GM12878 (cell line): ENCODE data around the gene HMCES. TPM values are rescaled to one million over a fixed set of nuclear protein-coding genes. Genes with fewer than 3 reads are reported as not detected.

Experiments
- BCL11A ChIP-seq: IDR thresholded peaks from 2 replicates; pipeline ENCODE4 v1.6.1; 2011; ENCODE audit warnings: low read depth, low read length
- BRCA1 ChIP-seq: IDR thresholded peaks from 2 replicates; pipeline ENCODE4 v1.6.1; 2011; ENCODE audit warnings: low read depth, low read length, improper control_type of control experiment
- CBFB ChIP-seq: IDR thresholded peaks from 2 replicates; pipeline ENCODE4 v1.6.1; 2016; ENCODE audit warnings: antibody characterized with exemption, low read depth
- CBX3 ChIP-seq: fragments of 200-600 bp; sonication (generic); IDR thresholded peaks from 2 replicates; pipeline ENCODE4 v1.6.1; 2016; ENCODE audit warnings: low read depth, borderline replicate concordance
- ETV6 ChIP-seq, 2 experiments: fragments of 450-650 bp in 1 of 2; IDR thresholded peaks in 1 of 2; conservative IDR thresholded peaks in 1 of 2; 2 replicates each; pipeline ENCODE4 v1.6.1; 2014; ENCODE audit warnings: antibody characterized with exemption in 1 of 2, borderline replicate concordance in 1 of 2, low read depth in 1 of 2, mild to moderate bottlenecking in 1 of 2, moderate library complexity in 1 of 2
- HDGF ChIP-seq: fragments of 450-650 bp; IDR thresholded peaks from 2 replicates; pipeline ENCODE4 v1.6.1; 2016; ENCODE audit warnings: antibody characterized with exemption
- MTA2 ChIP-seq: fragments of 450-650 bp; IDR thresholded peaks from 2 replicates; pipeline ENCODE4 v1.6.1; 2016; ENCODE audit warnings: low read depth, mild to moderate bottlenecking, moderate library complexity
- MXI1 ChIP-seq: fragments of 150-350 bp; IDR thresholded peaks from 2 replicates; pipeline ENCODE4 v1.6.1; 2011; ENCODE audit warnings: low read depth, mild to moderate bottlenecking, inconsistent platforms, low read length, improper control_type of control experiment
- PAX5 ChIP-seq: IDR thresholded peaks from 2 replicates; pipeline ENCODE4 v1.6.1; 2011; ENCODE audit warnings: low read depth, low read length, borderline replicate concordance
- PAX8 ChIP-seq: fragments of 450-650 bp; IDR thresholded peaks from 2 replicates; pipeline ENCODE4 v1.6.1; 2017; ENCODE audit warnings: mild to moderate bottlenecking, moderate library complexity
- PML ChIP-seq: IDR thresholded peaks from 2 replicates; pipeline ENCODE4 v1.6.1; 2012; ENCODE audit warnings: low read length, inconsistent platforms
- POLR2AphosphoS2 ChIP-seq: IDR thresholded peaks from 2 replicates; pipeline ENCODE4 v1.6.1; 2011; ENCODE audit warnings: low read depth, mild to moderate bottlenecking, low read length, improper control_type of control experiment, moderate library complexity
- RAD21 ChIP-seq: IDR thresholded peaks from 2 replicates; pipeline ENCODE4 v1.6.1; 2011; ENCODE audit warnings: mild to moderate bottlenecking, low read depth, low read length, moderate library complexity; ENCODE audit not compliant: insufficient read depth
- SMAD5 ChIP-seq: IDR thresholded peaks from 2 replicates; pipeline ENCODE4 v1.6.1; 2016; ENCODE audit warnings: antibody characterized with exemption, low read depth
- TAF1 ChIP-seq: IDR thresholded peaks from 2 replicates; pipeline ENCODE4 v1.6.1; 2011; ENCODE audit warnings: mild to moderate bottlenecking, low read depth, low read length, borderline replicate concordance
- WRNIP1 ChIP-seq: IDR thresholded peaks from 2 replicates; pipeline ENCODE4 v1.6.1; 2011; ENCODE audit warnings: low read depth, low read length, improper control_type of control experiment, borderline replicate concordance
- ZNF622 ChIP-seq: fragments of 450-650 bp; IDR thresholded peaks from 2 replicates; pipeline ENCODE4 v1.6.1; 2017; ENCODE audit warnings: mild to moderate bottlenecking, inconsistent platforms
- polyA plus RNA-seq, 11 experiments: library from polyadenylated mRNA; depleted of rRNA in 4 of 11; unstranded in 6 of 11; stranded (reverse) in 5 of 11; fragments of >200 nt; fragmentation: Nextera tagmentation in 4 of 11; fragmentation: Illumina TruSeq in 1 of 11; extraction: Ambion mirVana in 4 of 11; extraction: Trizol in 1 of 11; gene quantifications; 1 replicate in 1 of 11; 2 replicates in 10 of 11; pipeline versions ENCODE4 v1.2.1 to v1.2.3, GENCODE V29; 2011 to 2016; ENCODE audit warnings: inconsistent platforms in 2 of 11, missing spikeins in 2 of 11, low read depth in 1 of 11
- total RNA-seq, 4 experiments: library from RNA; depleted of rRNA in 3 of 4; stranded (reverse); fragments of >200 nt in 3 of 4; fragmentation: Illumina TruSeq in 1 of 4; extraction: Trizol in 1 of 4; gene quantifications; 2 replicates each; pipeline versions ENCODE4 v1.2.1 to v1.2.3, GENCODE V29; 2013 to 2021
- TF ChIP-seq, protein P1 (sequence below): fragments of 450-650 bp; IDR thresholded peaks from 2 replicates; pipeline ENCODE4 v1.6.1; 2016; ENCODE audit warnings: mild to moderate bottlenecking
- TF ChIP-seq, protein P2 (sequence below): fragments of 450-650 bp; formaldehyde crosslinking; IDR thresholded peaks from 2 replicates; pipeline ENCODE4 v1.4.0; 2020; ENCODE audit warnings: mild to moderate bottlenecking, moderate library complexity
- TF ChIP-seq, protein P3 (sequence below): fragments of 450-650 bp; IDR thresholded peaks from 2 replicates; pipeline ENCODE4 v1.6.1; 2017; ENCODE audit warnings: antibody characterized with exemption, mild to moderate bottlenecking, moderate library complexity
- TF ChIP-seq, protein P4 (sequence below): IDR thresholded peaks from 2 replicates; pipeline ENCODE4 v1.6.1; 2011; ENCODE audit warnings: mild to moderate bottlenecking, low read depth, low read length, moderate library complexity; ENCODE audit not compliant: insufficient replicate concordance
- TF ChIP-seq, protein P5 (sequence below): IDR thresholded peaks from 2 replicates; pipeline ENCODE4 v1.6.1; 2012; ENCODE audit warnings: low read depth, low read length, improper control_type of control experiment

The HMCES gene
- total and polyA plus RNA-seq, 10 of the 15 experiments (the other 5 are each of a cell fraction or from before 2014, with no cell fraction given): 12.4 to 49.8 (median 27.0) TPM

DNA sequence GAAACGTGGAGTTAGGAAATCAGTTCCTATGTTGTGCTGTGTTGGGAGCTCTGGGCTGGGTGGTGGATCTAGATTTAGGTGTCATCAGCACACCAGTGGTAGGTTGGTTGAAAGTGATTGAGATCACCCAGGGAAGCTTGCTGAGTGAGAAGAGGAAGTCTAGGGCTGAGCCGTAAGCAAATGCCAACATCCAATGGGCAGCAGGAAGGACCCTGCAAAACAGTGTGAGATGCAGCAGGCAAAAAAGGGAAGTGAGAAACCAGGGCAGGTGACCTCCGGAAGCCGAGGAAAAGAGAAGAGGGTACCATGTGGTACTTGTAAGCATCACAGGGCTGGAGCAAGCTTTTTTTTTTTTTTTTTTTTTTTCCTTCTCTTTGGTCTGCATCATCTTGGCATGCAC is 45.1 kb upstream of the HMCES start (continued):
- TF ChIP-seq, protein P1, sequence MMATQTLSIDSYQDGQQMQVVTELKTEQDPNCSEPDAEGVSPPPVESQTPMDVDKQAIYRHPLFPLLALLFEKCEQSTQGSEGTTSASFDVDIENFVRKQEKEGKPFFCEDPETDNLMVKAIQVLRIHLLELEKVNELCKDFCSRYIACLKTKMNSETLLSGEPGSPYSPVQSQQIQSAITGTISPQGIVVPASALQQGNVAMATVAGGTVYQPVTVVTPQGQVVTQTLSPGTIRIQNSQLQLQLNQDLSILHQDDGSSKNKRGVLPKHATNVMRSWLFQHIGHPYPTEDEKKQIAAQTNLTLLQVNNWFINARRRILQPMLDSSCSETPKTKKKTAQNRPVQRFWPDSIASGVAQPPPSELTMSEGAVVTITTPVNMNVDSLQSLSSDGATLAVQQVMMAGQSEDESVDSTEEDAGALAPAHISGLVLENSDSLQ: no peak; the same call in 1 of the 2 replicates
- TF ChIP-seq BCL11A (0 out of 2 replicates have a peak, but pooled peaks have one; percentile 29), BRCA1 (no peak), SMAD5 (no peak), RAD21 (no peak), HDGF (peak; percentile 51; the same call in 1 of the 2 replicates), CBFB (no peak), MTA2 (peak; percentile 55; the same call in 1 of the 2 replicates), POLR2AphosphoS2 (no peak), MXI1 (no peak), TAF1 (no peak), WRNIP1 (no peak), PML (no peak), CBX3 (no peak), ZNF622 (no peak), ETV6 (conservative IDR thresholded peaks at IDR 0.05 in 1 of 2, IDR thresholded peaks at IDR 0.05 in 1 of 2; ENCODE audit: borderline replicate concordance in 1 of 2, low read depth in 1 of 2) (peak in 1 of 2 experiments; percentile 74; a peak in 2 of 4 replicates), PAX5 (0 out of 2 replicates have a peak, but pooled peaks have one; percentile 31), PAX8 (no peak)
- TF ChIP-seq, protein P2, sequence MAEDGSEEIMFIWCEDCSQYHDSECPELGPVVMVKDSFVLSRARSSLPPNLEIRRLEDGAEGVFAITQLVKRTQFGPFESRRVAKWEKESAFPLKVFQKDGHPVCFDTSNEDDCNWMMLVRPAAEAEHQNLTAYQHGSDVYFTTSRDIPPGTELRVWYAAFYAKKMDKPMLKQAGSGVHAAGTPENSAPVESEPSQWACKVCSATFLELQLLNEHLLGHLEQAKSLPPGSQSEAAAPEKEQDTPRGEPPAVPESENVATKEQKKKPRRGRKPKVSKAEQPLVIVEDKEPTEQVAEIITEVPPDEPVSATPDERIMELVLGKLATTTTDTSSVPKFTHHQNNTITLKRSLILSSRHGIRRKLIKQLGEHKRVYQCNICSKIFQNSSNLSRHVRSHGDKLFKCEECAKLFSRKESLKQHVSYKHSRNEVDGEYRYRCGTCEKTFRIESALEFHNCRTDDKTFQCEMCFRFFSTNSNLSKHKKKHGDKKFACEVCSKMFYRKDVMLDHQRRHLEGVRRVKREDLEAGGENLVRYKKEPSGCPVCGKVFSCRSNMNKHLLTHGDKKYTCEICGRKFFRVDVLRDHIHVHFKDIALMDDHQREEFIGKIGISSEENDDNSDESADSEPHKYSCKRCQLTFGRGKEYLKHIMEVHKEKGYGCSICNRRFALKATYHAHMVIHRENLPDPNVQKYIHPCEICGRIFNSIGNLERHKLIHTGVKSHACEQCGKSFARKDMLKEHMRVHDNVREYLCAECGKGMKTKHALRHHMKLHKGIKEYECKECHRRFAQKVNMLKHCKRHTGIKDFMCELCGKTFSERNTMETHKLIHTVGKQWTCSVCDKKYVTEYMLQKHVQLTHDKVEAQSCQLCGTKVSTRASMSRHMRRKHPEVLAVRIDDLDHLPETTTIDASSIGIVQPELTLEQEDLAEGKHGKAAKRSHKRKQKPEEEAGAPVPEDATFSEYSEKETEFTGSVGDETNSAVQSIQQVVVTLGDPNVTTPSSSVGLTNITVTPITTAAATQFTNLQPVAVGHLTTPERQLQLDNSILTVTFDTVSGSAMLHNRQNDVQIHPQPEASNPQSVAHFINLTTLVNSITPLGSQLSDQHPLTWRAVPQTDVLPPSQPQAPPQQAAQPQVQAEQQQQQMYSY (CRISPR knock-in tag): no peak
- TF ChIP-seq, protein P3, sequence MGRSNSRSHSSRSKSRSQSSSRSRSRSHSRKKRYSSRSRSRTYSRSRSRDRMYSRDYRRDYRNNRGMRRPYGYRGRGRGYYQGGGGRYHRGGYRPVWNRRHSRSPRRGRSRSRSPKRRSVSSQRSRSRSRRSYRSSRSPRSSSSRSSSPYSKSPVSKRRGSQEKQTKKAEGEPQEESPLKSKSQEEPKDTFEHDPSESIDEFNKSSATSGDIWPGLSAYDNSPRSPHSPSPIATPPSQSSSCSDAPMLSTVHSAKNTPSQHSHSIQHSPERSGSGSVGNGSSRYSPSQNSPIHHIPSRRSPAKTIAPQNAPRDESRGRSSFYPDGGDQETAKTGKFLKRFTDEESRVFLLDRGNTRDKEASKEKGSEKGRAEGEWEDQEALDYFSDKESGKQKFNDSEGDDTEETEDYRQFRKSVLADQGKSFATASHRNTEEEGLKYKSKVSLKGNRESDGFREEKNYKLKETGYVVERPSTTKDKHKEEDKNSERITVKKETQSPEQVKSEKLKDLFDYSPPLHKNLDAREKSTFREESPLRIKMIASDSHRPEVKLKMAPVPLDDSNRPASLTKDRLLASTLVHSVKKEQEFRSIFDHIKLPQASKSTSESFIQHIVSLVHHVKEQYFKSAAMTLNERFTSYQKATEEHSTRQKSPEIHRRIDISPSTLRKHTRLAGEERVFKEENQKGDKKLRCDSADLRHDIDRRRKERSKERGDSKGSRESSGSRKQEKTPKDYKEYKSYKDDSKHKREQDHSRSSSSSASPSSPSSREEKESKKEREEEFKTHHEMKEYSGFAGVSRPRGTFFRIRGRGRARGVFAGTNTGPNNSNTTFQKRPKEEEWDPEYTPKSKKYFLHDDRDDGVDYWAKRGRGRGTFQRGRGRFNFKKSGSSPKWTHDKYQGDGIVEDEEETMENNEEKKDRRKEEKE: no peak
- TF ChIP-seq, protein P4, sequence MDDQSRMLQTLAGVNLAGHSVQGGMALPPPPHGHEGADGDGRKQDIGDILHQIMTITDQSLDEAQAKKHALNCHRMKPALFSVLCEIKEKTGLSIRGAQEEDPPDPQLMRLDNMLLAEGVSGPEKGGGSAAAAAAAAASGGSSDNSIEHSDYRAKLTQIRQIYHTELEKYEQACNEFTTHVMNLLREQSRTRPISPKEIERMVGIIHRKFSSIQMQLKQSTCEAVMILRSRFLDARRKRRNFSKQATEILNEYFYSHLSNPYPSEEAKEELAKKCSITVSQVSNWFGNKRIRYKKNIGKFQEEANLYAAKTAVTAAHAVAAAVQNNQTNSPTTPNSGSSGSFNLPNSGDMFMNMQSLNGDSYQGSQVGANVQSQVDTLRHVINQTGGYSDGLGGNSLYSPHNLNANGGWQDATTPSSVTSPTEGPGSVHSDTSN: no peak
- TF ChIP-seq, protein P5, sequence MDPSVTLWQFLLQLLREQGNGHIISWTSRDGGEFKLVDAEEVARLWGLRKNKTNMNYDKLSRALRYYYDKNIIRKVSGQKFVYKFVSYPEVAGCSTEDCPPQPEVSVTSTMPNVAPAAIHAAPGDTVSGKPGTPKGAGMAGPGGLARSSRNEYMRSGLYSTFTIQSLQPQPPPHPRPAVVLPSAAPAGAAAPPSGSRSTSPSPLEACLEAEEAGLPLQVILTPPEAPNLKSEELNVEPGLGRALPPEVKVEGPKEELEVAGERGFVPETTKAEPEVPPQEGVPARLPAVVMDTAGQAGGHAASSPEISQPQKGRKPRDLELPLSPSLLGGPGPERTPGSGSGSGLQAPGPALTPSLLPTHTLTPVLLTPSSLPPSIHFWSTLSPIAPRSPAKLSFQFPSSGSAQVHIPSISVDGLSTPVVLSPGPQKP: no peak
